Smooth muscle cell of trachea (primary cell): ENCODE data around the gene CCDC190. TPM values are rescaled to one million over a fixed set of nuclear protein-coding genes. Genes with fewer than 3 reads are reported as not detected.

Source experiments
- total RNA-seq: library from RNA; depleted of rRNA; stranded (reverse); fragments of >200 nt; gene quantifications from 2 replicates; pipeline ENCODE4 v1.2.1, GENCODE V29; 2014

The CCDC190 gene, protein sequence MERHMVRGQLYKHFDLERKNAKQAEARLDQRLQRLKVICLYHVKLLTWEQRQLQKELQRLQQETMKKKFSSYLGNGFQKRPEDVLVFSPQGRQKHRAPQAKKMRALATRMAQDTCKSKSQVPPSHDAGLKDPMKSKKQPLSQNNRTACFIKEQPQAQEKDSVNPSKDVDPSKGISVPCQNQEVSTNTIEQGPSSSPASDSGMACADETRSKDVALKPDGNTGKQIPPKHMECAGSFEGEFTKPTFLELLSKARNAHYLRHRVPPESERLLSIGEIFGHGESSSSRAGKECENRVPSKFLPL
- total RNA-seq: under 0.01 TPM in 1 of 2 replicates, not detected in the other

DNA sequence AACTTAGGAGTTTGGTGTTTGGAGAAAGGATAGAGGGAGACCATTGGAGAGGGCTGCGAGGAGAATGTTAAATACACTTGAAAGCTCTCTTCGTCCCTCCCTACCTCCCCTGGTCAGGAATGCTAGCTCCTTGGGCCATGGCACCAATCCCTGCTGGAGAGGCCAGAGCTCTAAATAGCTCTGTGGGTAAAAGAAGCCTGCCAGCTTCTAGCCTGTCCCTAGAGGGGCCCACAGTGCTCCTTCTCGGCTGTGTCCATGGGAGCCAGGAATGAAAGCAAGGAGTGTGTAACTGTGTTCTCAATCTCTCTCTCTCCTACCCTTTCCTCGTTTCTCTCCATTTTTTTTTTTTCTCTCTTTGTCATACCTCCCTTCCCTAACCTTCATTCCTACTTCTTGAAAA, at the start of gene CCDC190:
CCDC190 (minus strand) TSS at position 75 of the 400 bp plus-strand sequence. CDS start 1,529 bp downstream, outside the sequence.

Other genes with a start within 250 kb of the CCDC190 start
- gene DDR2, start 228.7 kb downstream of the CCDC190 start, total RNA-seq: 213 and 271 TPM in 2 replicates
- gene HSD17B7, start 70.5 kb downstream of the CCDC190 start, total RNA-seq: 17.5 and 25.3 TPM in 2 replicates
- 26.3 and 110 TPM in 2 replicates for gene RGS4, start 208.2 kb upstream of the CCDC190 start, total RNA-seq